ENCODE measurements around the gene CA10. TPM values are rescaled to one million over a fixed set of nuclear protein-coding genes. Genes with fewer than 3 reads are reported as not detected.

CA10 gene
- total RNA-seq, 1 donor from 2014 or later: not detected

- Mint-ChIP-seq H3K27me3 (ENCODE audit: unreplicated experiment) (peaks cover 2% of the 10 kb centered on the region), H3K4me1 (ENCODE audit: unreplicated experiment) (peaks cover 2% of the 10 kb centered on the region), H3K27ac (ENCODE audit: unreplicated experiment) (no peak overlapping the region), H3K9me3 (ENCODE audit: unreplicated experiment) (no peaks in the 10 kb centered on the region), H3K4me3 (ENCODE audit: unreplicated experiment) (no peak overlapping the region), H3K36me3 (ENCODE audit: unreplicated experiment) (no peaks in the 10 kb centered on the region)
- DNase-seq (ENCODE audit: extremely low spot score, unreplicated experiment): no peak
- TF ChIP-seq CTCF (IDR thresholded peaks at IDR 0.05): no peak
These were observed 315.8 kb downstream of the CA10 start for GRCh38 chr17:51842763-51843162.

- DNase-seq (ENCODE audit: extremely low spot score, unreplicated experiment): no peak
- Mint-ChIP-seq H3K36me3 (ENCODE audit: unreplicated experiment) (no peaks in the 10 kb centered on the region), H3K27me3 (ENCODE audit: unreplicated experiment) (peaks cover 2% of the 10 kb centered on the region), H3K4me1 (ENCODE audit: unreplicated experiment) (no peaks in the 10 kb centered on the region), H3K27ac (ENCODE audit: unreplicated experiment) (no peak overlapping the region), H3K4me3 (ENCODE audit: unreplicated experiment) (no peak overlapping the region), H3K9me3 (ENCODE audit: unreplicated experiment) (no peaks in the 10 kb centered on the region)
- no peak for TF ChIP-seq CTCF (IDR thresholded peaks at IDR 0.05)
These were observed 316.8 kb downstream of the CA10 start for GRCh38 chr17:51841669-51842068.

GRCh38 chr17:51840688-51841087, 317.8 kb downstream of the CA10 start:
- DNase-seq (ENCODE audit: extremely low spot score, unreplicated experiment): no peak
- Mint-ChIP-seq H3K4me1 (ENCODE audit: unreplicated experiment) (no peaks in the 10 kb centered on the region), H3K27ac (ENCODE audit: unreplicated experiment) (no peak overlapping the region), H3K9me3 (ENCODE audit: unreplicated experiment) (no peaks in the 10 kb centered on the region), H3K27me3 (ENCODE audit: unreplicated experiment) (peaks cover 5% of the 10 kb centered on the region), H3K36me3 (ENCODE audit: unreplicated experiment) (no peaks in the 10 kb centered on the region), H3K4me3 (ENCODE audit: unreplicated experiment) (no peak overlapping the region)
- no peak for TF ChIP-seq CTCF (IDR thresholded peaks at IDR 0.05)

GRCh38 chr17:51833620-51834019, 324.9 kb downstream of the CA10 start:
- no peak for DNase-seq (ENCODE audit: extremely low spot score, unreplicated experiment)
- no peak overlapping the region for H3K27ac Mint-ChIP-seq (ENCODE audit: unreplicated experiment)
- H3K4me1 Mint-ChIP-seq (ENCODE audit: unreplicated experiment): no peaks in the 10 kb centered on the region
- H3K36me3 Mint-ChIP-seq (ENCODE audit: unreplicated experiment): no peaks in the 10 kb centered on the region
- H3K4me3 Mint-ChIP-seq (ENCODE audit: unreplicated experiment): no peak overlapping the region
- no peaks in the 10 kb centered on the region for H3K9me3 Mint-ChIP-seq (ENCODE audit: unreplicated experiment)
- no peak for TF ChIP-seq CTCF (IDR thresholded peaks at IDR 0.05)
- peaks cover 4% of the 10 kb centered on the region for H3K27me3 Mint-ChIP-seq (ENCODE audit: unreplicated experiment)

- no peaks in the 10 kb centered on the region for H3K9me3 Mint-ChIP-seq (ENCODE audit: unreplicated experiment)
- no peak for TF ChIP-seq CTCF (IDR thresholded peaks at IDR 0.05)
- H3K36me3 Mint-ChIP-seq (ENCODE audit: unreplicated experiment): no peaks in the 10 kb centered on the region
- H3K4me3 Mint-ChIP-seq (ENCODE audit: unreplicated experiment): no peak overlapping the region
- H3K27me3 Mint-ChIP-seq (ENCODE audit: unreplicated experiment): peaks cover 4% of the 10 kb centered on the region
- no peak overlapping the region for H3K27ac Mint-ChIP-seq (ENCODE audit: unreplicated experiment)
- DNase-seq (ENCODE audit: extremely low spot score, unreplicated experiment): no peak
- H3K4me1 Mint-ChIP-seq (ENCODE audit: unreplicated experiment): no peaks in the 10 kb centered on the region
These were observed 325.5 kb downstream of the CA10 start for GRCh38 chr17:51833045-51833444.

Data from osteocyte (in vitro differentiated cells).